NCI-H226 (cell line): Measurements from ENCODE around the gene SMPD3.
"Not testable (repeated sequence)": the region's sequence is repeated elsewhere in the genome, so short reads cannot be mapped to it uniquely, and the experiment has no call there.

Experiments
- DNase-seq: peaks from one replicate; pipeline ENCODE4 v3.0.0-alpha.2; 2015

The SMPD3 gene

DNA sequence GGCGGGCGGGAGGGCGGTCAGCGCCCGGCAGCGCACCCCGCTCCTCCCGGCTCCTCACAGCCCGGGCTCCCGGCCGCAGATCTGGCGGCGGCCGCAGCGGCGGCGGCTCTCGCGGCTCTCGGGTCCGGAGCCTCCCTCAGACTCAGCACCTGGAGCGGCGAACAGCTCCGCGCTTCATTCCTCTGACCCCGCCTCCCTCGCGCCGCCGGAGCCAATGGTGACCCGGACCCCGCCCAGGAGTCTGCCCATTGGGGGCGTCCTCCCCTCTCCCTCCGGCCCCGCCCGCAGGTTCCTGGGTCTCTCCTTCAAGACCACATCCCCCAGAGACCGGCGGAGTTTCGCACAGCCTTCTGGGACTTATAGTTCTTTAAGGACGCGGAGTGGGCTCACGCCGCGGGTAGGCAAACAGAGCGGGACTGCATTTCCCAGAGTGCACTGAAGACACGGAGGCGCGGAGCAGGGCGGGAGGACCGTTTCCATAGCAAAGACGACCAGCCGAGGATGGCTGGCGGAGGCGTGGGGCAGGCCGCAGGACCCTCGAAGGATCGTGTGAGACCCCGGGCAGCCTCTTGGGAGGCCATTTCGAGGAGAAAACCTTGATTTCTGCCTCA, at the start of gene SMPD3:
TSS of gene SMPD3 (minus strand) at position 149 of the 611 bp plus-strand sequence. CDS start 76,327 bp downstream, outside the sequence.
- DNase-seq = peak; percentile 98

GRCh38 chr16:68496689-68497088, 48.4 kb upstream of the SMPD3 start:
- no peak for DNase-seq

DNA sequence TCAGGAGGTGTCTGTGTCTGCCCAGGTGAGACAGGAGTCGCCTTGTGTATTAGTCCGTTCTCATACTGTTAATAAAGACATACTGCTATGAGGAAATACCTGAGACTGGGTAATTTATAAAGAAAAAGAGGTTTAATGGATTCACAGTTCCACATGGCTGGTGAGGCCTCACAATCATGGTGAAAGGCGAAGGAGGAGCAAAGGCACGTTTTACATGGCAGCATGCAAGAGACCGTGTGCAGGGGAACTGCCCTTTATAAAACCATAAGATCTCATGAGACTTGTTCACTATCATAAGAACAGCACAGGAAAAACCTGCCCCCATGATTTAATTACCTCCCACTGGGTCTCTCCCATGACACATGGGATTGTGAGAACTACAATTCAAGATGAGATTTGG, 46.0 kb upstream of the SMPD3 start:
- not testable (repeated sequence) for DNase-seq

GRCh38 chr16:68493412-68494070, 45.2 kb upstream of the SMPD3 start:
- no peak for DNase-seq

DNA sequence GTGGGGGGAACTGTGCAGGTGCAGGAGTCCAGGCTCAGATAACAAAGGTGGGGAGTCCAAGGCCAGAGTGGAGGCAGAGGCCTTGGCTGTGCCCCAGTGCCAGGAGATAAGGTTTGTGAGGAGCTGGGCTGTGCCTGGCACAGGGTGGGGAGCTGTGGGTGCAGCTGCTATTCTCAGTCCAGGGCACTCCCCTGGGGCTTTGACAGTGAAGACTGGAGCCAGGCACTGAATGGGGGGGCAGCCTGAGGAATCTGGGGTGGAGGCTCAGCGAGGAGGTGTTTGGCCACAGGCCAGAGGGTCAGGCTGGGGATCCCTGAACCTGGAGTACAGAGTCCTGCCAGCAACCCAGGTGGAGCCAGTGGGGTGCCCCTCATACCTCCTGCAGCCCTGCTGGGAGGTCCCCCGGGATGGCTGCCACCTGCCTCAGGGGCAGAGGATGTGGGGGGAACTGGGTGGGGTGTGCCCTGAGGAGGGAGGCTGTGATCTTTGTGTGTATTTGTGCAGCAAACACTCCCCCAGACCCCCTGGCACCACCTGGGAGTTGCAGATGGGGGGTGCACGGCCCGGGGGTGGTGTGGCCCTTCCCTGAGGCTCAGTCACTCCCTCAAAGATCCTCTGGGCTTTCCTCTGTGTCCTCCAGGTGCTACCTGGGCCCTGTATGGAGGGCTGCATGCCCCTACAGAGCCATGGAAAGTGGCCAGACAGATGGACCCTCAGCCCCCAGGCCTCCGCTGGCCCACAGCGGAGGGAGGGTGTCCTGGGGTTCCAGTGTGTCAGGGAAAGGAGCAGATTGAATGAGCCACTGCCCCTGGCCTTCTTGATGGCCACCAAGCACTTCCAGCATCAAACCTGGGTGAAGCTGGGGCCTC, 44.5 kb upstream of the SMPD3 start:
- peak; percentile 99 for DNase-seq

DNA sequence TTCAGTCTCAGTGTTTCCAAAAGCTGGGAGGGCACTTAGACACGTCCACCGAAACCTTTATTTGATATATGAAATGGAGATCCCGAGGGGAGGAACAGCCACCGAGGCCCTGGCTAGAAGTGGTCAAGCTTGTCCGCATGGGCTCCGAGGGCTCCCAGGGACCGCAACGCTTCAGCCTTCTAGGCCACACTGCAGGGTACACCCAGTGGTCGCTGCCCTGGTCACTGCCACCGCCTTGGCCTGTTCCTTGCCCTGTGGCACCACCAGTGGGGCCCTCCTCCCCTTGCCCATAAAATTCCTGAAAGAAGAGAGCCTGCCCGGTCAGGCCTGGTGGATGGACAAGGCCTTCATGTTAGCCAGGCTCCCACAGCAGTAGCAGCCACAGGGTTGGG, 43.8 kb upstream of the SMPD3 start:
- DNase-seq = no peak

DNA sequence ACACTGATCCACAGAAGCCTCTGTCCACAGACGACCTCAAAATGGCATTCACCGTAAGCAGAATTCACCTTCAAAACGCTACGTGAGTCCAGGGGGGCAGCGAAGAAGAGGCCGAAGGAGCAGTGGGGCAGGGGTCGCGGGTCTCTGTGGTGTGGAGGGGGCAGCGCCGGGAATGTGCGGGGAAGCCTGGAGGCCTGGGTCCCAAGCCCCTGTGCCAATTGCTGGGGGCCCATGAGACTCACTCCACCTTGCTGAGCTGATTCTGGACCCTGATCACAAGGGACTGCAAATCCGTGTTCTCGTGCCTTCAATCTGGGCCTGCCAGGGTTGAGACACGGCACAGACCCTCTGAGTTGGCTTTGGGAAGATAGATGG, 43.3 kb upstream of the SMPD3 start:
- DNase-seq = no peak

GRCh38 chr16:68490829-68491575, 42.7 kb upstream of the SMPD3 start:
- peak; percentile 96 for DNase-seq

- peak; percentile 63 for DNase-seq
Measured at GRCh38 chr16:68490358-68490757, 42.0 kb upstream of the SMPD3 start.

DNA sequence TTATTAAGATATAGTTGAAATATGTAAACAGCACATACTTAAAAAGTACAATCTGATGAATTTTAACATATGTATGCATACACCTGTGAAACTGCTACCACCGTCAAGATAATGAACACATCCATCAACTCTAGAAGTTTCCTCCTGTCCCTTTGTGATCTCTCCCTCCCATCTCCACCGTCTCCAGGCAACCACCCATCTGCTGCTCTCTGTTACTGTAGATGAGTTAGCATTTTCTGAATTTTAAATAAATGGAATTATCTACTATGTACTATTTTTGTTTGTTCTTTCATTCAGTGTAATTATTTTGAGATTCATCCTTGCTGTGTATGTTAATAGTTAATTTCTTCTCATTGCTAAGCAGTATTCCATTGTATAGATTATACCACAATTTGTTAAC, 40.2 kb upstream of the SMPD3 start:
- DNase-seq = no peak

DNA sequence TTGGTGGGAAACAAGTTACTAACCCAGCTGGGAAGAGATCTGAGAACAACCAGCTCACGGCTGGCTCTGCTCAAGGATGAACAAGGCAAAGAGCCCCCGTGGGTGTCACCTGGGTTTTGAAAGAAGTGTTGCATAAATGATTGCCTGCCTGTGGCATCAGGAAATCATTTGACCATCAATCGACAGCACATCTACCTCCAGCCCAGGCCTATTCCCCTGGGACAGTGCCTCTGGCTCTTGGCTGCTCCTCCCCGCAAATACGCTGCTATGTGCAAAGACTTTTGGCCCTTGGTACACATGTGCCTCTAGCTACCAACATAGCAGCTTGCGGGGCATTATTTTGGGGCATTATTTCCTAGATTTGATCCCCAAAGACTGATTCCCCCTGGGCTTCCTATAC, 39.4 kb upstream of the SMPD3 start:
- no peak for DNase-seq

GRCh38 chr16:68487203-68487514, 38.9 kb upstream of the SMPD3 start:
- DNase-seq = no peak

- DNase-seq = peak; percentile 48
Measured at GRCh38 chr16:68486502-68487202, 38.3 kb upstream of the SMPD3 start.

DNA sequence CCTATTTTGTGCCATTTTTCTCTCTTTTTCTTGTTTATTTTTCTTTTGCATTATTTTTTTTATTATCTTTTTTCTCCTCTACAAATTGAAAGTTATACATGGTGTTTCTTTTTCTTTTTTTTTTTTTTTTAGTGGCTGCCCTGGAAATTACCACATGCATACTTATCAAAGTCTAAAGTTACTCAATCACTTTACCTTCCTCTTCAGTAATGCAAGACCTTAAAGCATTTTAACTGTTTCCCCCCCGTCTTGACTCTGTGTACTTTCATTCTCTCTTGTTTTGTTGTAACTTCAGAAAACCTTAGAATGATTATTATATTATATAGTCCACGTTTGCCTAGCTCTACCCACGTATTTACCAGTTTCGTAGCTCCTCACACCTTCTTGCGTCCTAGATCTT, 33.3 kb upstream of the SMPD3 start:
- DNase-seq = no peak

DNA sequence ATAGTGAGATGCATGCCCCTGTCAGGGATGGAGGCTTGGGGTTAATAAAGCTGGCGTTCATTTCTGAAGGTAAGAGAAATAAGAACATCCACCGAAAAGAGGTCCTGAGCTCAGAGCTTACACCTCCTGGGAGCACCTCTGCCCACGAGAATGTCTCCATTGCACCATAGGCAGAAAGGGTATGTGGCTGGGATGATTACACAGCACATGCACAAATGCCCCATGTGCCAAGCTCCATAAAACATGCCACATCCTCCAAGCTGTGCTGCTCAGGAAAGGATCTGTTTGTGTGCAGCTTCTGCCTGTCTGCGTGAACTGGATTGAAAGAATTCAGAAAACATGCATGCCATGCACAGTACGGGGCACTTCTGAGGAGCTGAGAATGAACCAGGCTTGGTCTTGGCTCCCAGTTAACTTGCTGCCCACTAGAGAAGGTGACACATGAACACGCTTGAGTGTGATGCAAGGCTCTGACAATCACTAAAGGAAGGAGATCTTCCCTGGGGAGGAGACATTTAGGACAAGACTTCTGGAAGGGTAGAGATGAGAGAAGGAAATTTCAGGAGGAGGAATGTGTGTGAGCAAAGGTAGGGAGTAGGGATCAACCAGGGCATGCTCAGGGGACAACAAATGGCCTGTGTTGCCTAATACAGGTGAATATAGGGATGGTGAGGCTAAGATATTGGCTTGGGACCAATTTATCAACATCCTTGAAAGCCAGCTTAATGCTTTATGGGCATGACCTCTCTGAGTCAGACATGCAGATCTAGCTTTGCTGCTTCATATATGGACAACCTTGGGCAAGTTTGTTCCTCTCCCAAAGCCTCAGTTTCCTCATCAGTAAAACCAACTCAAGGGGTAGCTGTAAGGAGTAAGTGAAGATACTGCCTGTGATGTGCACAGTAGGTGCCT, 32.0 kb upstream of the SMPD3 start:
- no peak for DNase-seq

DNA sequence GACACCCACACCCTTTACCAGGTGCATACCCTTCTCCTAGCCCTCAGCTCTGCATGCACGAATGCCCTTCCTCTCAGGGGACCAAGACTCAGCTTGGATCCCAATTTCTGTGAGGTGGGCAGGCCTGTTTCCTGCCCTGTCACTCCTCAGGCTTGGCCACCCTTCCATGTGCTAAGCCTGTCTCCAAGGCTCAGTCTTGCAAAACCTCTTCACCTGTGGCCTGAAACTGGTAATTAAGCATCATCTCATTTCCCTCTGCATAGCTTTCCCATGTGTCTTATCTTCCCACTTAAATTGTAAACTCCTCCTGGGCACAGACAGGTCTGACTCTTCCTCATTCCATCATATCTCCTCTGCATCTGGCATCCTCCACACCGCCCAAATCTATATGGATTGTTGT, 31.0 kb upstream of the SMPD3 start:
- no peak for DNase-seq

GRCh38 chr16:68478526-68479250, 30.4 kb upstream of the SMPD3 start:
- no peak for DNase-seq

DNA sequence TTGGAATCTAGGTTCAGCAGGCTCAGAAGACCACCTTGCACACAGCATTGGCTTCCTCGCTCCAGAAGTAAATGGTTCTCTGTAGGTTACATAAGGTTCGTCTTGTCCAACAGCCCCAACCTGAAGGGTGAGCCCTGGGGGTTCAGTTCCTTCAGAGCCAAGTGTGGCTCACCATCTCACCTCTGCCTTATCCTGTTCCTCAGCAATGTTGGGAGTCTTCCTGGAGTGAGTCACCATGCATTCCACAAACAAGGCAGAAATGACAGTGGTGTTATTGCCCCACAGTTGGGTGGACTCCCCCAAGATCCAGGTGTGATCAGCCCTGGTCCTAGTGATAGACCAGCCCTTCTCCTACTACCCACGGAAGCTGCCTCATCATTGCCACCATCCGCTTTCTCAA, 26.8 kb upstream of the SMPD3 start:
- peak; percentile 45 for DNase-seq

GRCh38 chr16:68473358-68474070, 25.2 kb upstream of the SMPD3 start:
- no peak for DNase-seq

DNA sequence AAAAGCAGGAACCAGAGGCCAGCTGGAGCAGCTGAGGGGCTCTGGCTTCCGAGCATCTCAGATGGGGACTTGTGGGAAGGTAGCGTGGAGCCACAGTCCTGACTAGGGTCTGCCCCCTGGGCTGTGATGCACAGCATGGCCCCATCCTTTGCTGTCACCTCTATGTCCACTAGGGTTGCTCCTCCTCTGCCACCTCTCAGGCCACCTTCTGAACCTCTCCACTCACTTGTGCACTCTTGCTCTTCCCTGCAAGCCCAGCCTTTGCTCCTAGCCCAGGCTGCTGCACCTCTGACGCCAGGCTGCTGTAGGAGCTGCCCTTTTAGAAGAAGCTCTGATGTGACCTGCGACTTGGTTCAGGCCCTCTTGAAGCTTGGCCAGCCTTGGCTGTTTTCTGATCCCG, 24.3 kb upstream of the SMPD3 start:
- DNase-seq = no peak
